GM13976 (cell line): Measurements from ENCODE around the gene AHCTF1.
A peak's percentile ranks its signal among the peaks of the same experiment; 100 is the strongest.

Experiments used
- DNase-seq: peaks from one replicate; pipeline ENCODE4 v3.0.0; 2012; ENCODE audit warnings: low spot score
- in situ Hi-C: fragments of 300-500 bp; cut with MboI; formaldehyde crosslinking; loops from one replicate; pipeline ENCODE4 v1.12.0; 2022; ENCODE audit warnings: low sequenced_read_pairs, mixed read lengths, inconsistent platforms; ENCODE audit not compliant: unreplicated experiment
- TF ChIP-seq, protein P1 (sequence below): IDR thresholded peaks from 2 replicates; pipeline ENCODE4 v1.5.1; 2012; ENCODE audit warnings: borderline replicate concordance, mild to moderate bottlenecking; ENCODE audit not compliant: insufficient read depth; ENCODE audit errors: extremely low read depth, missing control alignments, control extremely low read depth

Gene AHCTF1

DNA sequence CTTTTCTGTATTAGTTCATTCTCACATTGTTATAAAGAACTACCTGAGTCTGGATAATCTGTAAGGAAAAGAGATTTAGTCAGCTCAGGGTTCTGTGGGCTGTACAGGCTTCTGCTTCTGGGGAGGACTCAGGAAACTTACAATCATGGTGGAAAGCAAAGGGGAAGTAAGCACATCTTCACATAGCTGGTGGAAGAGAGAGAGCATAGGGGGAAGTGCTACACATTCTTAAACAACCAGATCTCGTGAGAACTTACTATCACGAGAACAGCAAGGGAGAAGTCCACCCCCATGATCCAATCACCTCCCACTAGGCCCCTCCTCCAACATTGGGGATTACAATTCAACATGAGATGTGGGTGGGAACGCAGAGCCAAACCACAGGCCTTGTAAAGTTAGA lies 37.9 kb upstream of the AHCTF1 start:
- no peak for DNase-seq
- TF ChIP-seq, protein P1, sequence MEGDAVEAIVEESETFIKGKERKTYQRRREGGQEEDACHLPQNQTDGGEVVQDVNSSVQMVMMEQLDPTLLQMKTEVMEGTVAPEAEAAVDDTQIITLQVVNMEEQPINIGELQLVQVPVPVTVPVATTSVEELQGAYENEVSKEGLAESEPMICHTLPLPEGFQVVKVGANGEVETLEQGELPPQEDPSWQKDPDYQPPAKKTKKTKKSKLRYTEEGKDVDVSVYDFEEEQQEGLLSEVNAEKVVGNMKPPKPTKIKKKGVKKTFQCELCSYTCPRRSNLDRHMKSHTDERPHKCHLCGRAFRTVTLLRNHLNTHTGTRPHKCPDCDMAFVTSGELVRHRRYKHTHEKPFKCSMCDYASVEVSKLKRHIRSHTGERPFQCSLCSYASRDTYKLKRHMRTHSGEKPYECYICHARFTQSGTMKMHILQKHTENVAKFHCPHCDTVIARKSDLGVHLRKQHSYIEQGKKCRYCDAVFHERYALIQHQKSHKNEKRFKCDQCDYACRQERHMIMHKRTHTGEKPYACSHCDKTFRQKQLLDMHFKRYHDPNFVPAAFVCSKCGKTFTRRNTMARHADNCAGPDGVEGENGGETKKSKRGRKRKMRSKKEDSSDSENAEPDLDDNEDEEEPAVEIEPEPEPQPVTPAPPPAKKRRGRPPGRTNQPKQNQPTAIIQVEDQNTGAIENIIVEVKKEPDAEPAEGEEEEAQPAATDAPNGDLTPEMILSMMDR, result no peak
- in situ Hi-C loops, result no loop called here

DNA sequence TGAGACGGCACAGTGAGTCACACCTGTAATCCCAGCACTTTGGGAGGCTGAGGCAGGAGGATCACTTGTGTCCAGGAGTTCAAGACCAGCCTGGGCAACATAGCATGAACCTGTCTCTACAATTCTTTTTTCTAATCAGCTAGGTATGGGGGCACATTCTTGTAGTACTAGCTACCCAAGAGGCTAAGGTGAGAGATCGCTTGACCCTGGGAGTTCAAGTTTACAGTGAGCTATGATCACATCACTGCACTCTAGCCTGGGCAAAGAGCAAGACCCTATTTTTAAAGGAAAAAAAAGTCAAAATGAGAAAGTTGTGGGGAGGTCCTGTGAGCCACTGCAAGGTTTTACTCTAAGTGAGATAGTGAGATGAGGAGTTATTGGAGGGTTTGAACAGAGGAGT lies 34.8 kb upstream of the AHCTF1 start:
- in situ Hi-C loops, result no loop called here
- DNase-seq, result no peak
- TF ChIP-seq, protein P1, result no peak

DNA sequence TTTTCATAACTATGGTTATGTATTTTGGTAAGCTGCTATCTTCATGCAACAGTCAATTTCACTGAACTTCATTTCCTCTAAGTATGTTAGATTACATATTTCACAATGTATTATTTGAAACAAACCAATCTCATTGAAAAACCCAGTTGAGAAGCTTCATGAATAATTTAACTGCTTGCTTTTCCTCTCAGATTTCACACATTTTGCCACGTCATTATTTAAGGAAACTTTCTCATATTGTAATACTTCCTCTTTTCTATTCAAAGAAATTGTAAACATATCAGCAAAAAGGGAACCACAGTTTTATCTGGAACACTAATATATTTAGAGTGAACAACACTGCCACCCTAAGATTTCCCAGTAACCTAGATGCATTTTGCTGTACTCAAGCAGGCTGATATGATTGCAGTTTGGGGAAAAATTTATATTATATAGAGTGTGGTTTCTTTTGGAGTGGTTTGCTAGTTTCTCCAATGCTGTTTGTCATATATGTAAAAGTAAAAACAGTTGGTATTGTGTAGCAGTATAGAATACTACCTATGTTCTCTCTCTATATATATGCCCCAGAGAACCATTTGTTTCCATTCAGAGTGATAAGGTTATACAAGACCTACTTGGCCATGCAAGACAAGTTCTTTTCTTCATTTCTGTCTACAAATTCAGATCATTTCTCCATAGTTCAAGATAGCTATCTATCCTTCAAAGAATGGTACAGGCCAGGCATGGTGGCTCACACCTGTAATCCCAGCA lies 28.4 kb upstream of the AHCTF1 start:
- in situ Hi-C loops, result no loop called here
- TF ChIP-seq, protein P1, result no peak
- DNase-seq, result peak; percentile 60

DNA sequence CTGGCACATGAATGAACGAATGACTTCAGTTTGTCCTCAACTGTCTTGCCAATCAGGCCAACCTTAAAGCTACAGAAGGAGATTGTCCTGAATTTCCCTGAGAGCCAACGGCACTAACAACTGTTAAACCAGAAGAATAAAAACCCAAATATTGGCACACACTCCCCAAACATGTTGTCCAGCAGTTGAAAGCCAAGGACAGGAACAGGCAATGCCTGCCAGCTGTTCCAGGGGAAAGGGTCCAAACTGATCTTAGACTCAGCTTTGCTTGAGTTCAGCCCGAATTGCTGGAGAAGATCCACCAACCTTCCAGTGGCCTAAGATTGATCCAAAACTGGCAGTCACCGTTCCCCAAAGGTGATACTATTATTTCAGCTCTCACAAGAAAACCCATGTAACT lies 22.4 kb upstream of the AHCTF1 start:
- TF ChIP-seq, protein P1, result no peak
- no peak for DNase-seq
- in situ Hi-C loops, result no loop called here

DNA sequence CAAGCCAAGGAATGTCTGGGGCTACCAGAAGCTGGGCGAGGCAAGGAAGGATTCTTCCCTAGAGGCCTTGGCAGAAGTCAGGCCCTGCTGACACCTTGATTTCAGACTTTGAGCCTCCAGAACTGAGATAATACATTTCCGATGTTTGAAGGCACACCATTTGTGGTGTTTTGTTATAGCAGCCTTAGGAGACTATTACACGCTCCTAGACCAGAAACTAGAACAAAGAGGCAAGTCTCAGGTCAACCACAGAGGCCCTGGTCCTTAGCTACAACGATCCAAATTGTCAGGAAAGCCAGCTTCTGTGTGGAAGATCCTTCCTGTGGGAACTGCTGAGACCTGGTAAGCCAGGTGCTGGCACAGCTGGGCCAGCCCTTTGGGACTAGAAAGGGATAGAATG lies 19.7 kb upstream of the AHCTF1 start:
- TF ChIP-seq, protein P1, result no peak
- in situ Hi-C loops, result no loop called here
- no peak for DNase-seq

DNA sequence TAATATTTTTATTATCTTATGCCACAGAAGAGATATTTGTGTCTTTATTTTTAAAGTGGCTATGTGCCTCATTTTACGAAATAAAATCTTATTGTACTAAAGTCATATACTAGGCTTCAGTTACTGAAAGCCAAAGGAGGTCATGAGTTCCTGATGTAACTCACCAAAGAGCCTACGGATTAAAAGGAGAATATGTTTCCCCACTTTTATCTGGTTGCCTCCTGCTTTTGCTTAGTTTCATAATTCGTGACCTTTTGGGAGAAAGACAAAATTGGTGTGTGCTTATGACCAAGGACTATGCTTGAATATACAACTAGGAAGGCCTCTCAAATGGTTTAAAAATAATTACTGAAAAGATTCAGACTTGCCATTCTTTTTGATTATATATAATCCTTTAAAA lies 18.2 kb upstream of the AHCTF1 start:
- TF ChIP-seq, protein P1, result no peak
- in situ Hi-C loops, result no loop called here
- DNase-seq, result no peak
